C4-2B (cell line): ENCODE data around the gene ACTL6B.
"Not testable (repeated sequence)": the region's sequence is repeated elsewhere in the genome, so short reads cannot be mapped to it uniquely, and the experiment has no call there.

Experiments
- H3K27ac ChIP-seq: fragments of 450-650 bp; 2 replicates; pipeline ENCODE4 v1.5.1; 2017
- CTCF ChIP-seq: fragments of 450-650 bp; conservative IDR thresholded peaks from 2 replicates; pipeline ENCODE4 v1.5.1; 2017; ENCODE audit warnings: mild to moderate bottlenecking
- ZFX ChIP-seq: fragments of 450-650 bp; IDR thresholded peaks from 2 replicates; pipeline ENCODE4 v1.6.1; 2017

Gene ACTL6B

GRCh38 chr7:100673942-100674410 lies 17.7 kb upstream of the ACTL6B start:
- no peak for TF ChIP-seq ZFX
- no peak for TF ChIP-seq CTCF
- H3K27ac ChIP-seq = peak overlapping the region; percentile 88

DNA sequence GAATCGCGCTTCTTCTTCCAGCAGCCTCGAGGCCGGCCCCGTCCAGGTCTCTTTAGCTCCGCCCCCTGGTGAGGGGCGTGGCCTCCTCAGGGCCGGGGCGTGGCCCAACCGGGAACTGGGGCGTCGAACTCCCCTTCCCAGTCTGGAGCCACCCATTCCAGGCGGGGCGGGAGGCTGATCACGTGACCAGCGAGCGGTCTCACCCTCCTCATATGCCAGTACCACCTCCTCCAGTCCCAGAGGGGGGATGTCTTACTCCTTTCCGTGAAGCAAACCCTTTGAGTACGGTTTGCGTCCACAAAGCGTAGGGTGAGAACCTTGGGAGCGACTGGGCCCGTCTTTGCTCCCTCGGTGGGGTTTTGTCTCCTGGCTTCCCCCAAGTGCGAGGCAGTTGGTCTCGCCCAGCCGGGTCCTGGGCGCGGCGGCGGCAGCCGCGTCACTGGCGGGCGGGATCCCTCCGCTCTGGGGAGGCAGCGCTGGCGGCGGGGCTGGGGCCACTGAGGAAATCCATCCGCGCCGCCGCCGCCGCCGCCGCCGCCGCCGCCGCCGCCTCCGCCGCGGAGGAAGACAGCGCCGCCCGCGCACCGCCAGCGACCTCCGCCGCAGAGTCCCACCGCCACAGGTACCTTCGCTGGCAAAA lies 17.2 kb upstream of the ACTL6B start, which contains the start of gene GNB2:
TSS of gene GNB2 (plus strand) at position 439 of the 640 bp plus-strand sequence. CDS start 2,526 bp downstream, outside the sequence.
- peak within 1 kb of the TSS; percentile 88 for H3K27ac ChIP-seq
- TF ChIP-seq ZFX = no peak
- no peak for TF ChIP-seq CTCF

GRCh38 chr7:100671353-100672327 lies 15.4 kb upstream of the ACTL6B start:
- no peak overlapping the region for H3K27ac ChIP-seq
- TF ChIP-seq CTCF = no peak
- TF ChIP-seq ZFX = no peak

DNA sequence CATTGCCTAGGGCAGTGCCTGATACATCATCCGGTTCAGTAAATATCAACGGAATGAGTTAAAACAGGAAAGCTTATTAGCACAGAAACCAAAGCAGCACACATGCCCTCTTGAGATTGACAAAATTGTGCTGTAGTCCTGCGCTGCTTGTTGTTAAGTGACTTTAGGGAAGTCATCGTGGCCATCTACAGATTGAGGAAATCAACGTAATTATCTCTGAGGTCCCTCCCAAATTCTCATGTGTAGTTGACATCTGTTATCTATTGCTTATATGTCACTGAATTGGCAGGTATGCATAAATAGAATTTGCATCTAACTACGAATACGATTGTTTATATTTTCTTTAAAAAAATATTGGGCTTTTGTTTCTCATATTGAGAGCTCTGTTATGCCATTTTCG lies 13.8 kb upstream of the ACTL6B start:
- TF ChIP-seq CTCF (no peak), ZFX (no peak)
- no peak overlapping the region for H3K27ac ChIP-seq

DNA sequence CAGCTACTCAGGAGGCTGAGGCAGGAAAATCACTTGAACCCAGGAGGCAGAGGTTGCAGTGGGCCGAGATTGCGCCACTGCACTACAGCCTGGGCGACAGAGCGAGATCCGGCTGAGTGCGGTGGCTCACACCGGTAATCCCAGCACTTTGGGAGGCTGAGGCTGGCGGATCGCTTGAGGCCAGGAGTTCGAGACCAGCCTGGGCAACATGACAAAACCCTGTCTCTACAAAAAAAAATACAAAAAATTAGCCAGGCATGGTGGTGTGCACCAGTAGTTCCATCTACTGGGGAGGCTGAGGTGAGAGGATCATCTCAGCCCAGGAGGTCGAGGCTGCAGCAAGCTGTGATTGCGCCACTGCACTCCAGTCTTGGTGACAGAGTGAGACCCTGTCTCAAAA lies 12.9 kb upstream of the ACTL6B start:
- H3K27ac ChIP-seq = not testable (repeated sequence)

DNA sequence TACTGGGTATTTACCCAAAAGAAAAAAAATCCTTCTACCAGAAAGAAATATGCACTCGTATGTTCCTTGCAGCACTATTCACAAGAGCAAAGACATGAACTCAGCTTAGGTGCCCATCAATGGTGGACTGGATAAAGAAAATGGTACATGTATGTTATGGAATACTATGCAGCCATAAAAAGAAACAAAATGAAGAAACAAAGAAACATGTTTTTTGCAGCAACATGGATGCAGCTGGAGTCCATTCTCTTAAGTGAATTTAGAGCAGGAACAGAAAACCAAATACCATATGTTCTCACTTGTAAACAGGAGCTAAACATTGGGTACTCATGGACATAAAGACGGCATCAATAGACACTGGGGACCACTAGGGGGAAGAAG lies 11.8 kb upstream of the ACTL6B start:
- H3K27ac ChIP-seq = no peak overlapping the region
- TF ChIP-seq CTCF (no peak), ZFX (no peak)

- H3K27ac ChIP-seq = no peak overlapping the region
- TF ChIP-seq ZFX (no peak), CTCF (no peak)
Measured at GRCh38 chr7:100667331-100668068, 11.3 kb upstream of the ACTL6B start.
